HepG2 (cell line): ENCODE measurements around the gene GHR. TPM values are rescaled to one million over a fixed set of nuclear protein-coding genes. Genes with fewer than 3 reads are reported as not detected.

Experiments
- ATAC-seq: fragments of 200-7000 bp; cut with Tn5 transposase; 3 replicates; pipeline ENCODE4 v1.9.1; 2020; ENCODE audit warnings: mild to moderate bottlenecking, moderate library complexity
- BruUV-seq: library from RNA; stranded (reverse); fragments of 400-500 nt; replicated peaks from 2 replicates; lab custom pipeline; 2021; lab: Mats Ljungman, UMichigan
- CTCF ChIA-PET: fragments of 300-600 bp; formaldehyde crosslinking; extraction: SDS; loops from one replicate; lab custom pipeline; 2021; ENCODE audit warnings: low total read pairs, inconsistent platforms, low intra/inter-chr PET ratio; lab: Yijun Ruan, JAX
- POLR2A ChIA-PET: fragments of 350-600 bp; sonication (Branson Sonifier 250); formaldehyde crosslinking; loops from one replicate; lab custom pipeline; 2020; ENCODE audit warnings: antibody characterized with exemption, inconsistent platforms; lab: Yijun Ruan, JAX
- DNase-seq: peaks from one replicate; pipeline ENCODE4 v3.0.0-alpha.2; 2015; ENCODE audit warnings: low spot score
- FAIRE-seq: peaks from 3 replicates; lab custom pipeline; 2011; peaks lifted over from hg19 to GRCh38; lab: Jason Lieb, UNC
- H2AFZ ChIP-seq: one replicate; pipeline ENCODE4 v1.6.1; 2011; ENCODE audit warnings: low read length, inconsistent platforms
- H3K27ac ChIP-seq: fragments of 300-600 bp; 3 replicates; pipeline ENCODE4 v1.8.0; 2011; ENCODE audit warnings: mixed run types, mild to moderate bottlenecking, mixed read lengths, low read length, inconsistent platforms; ENCODE audit not compliant: insufficient read depth; ENCODE audit errors: extremely low read length
- H3K27me3 ChIP-seq, 2 experiments: fragments of 200-600 bp in 1 of 2; 2 replicates in 1 of 2; 3 replicates in 1 of 2; pipeline versions ENCODE4 v1.6.0 to v1.8.0; 2011; ENCODE audit warnings: low read length in 2 of 2, mild to moderate bottlenecking in 2 of 2, moderate library complexity in 2 of 2, inconsistent platforms in 1 of 2; ENCODE audit not compliant: insufficient read depth in 2 of 2, control insufficient read depth in 1 of 2
- H3K36me3 ChIP-seq, 2 experiments: fragments of 200-600 bp in 1 of 2; replicated peaks in 1 of 2; 2 replicates in 1 of 2; 3 replicates in 1 of 2; pipeline versions ENCODE4 v1.5.1 to v1.8.0; 2011; ENCODE audit warnings: low read length in 2 of 2, inconsistent platforms in 1 of 2; ENCODE audit not compliant: insufficient read depth in 2 of 2, control insufficient read depth in 1 of 2
- H3K4me1 ChIP-seq: 2 replicates; pipeline ENCODE4 v1.5.1; 2012; ENCODE audit warnings: low read length, inconsistent platforms; ENCODE audit not compliant: insufficient read depth
- H3K4me2 ChIP-seq: 2 replicates; pipeline ENCODE4 v1.6.0; 2011; ENCODE audit warnings: low read depth, low read length, inconsistent platforms
- H3K4me3 ChIP-seq, 3 experiments: fragments of 200-600 bp in 1 of 3; sonication (generic), shearing (Covaris generic) in 1 of 3; replicated peaks in 1 of 3; 2 replicates each; pipeline ENCODE4 v1.5.1; 2011 to 2016; ENCODE audit warnings: low read length in 3 of 3, inconsistent platforms in 2 of 3, low read depth in 2 of 3, mild to moderate bottlenecking in 2 of 3, control low read depth in 1 of 3, mixed read lengths in 1 of 3; ENCODE audit not compliant: insufficient read depth in 1 of 3
- H3K79me2 ChIP-seq: one replicate; pipeline ENCODE4 v1.6.1; 2011; ENCODE audit warnings: low read length, inconsistent platforms; ENCODE audit not compliant: insufficient read depth
- H3K9ac ChIP-seq: 2 replicates; pipeline ENCODE4 v1.6.0; 2011; ENCODE audit warnings: mild to moderate bottlenecking, low read depth, low read length, inconsistent platforms; ENCODE audit not compliant: insufficient read depth
- H3K9me3 ChIP-seq: 2 replicates; pipeline ENCODE4 v1.5.1; 2012; ENCODE audit warnings: mild to moderate bottlenecking, low read length
- H4K20me1 ChIP-seq: 2 replicates; pipeline ENCODE4 v1.6.0; 2011; ENCODE audit warnings: inconsistent platforms, mild to moderate bottlenecking, low read length, moderate library complexity; ENCODE audit not compliant: insufficient read depth
- ARID3A ChIP-seq: IDR thresholded peaks from 2 replicates; pipeline ENCODE4 v1.6.1; 2012; ENCODE audit warnings: low read depth, low read length, improper control_type of control experiment
- ATF4 ChIP-seq, 2 experiments: fragments of 450-650 bp in 1 of 2; sonication (generic) in 1 of 2; formaldehyde crosslinking; IDR thresholded peaks; 2 replicates each; pipeline versions ENCODE4 v1.5.0 to v1.8.0; 2020 to 2022; ENCODE audit warnings: mild to moderate bottlenecking in 1 of 2, missing genetic modification reagents in 1 of 2
- BATF2 ChIP-seq: sonication (generic); formaldehyde crosslinking; IDR thresholded peaks from 2 replicates; pipeline ENCODE4 v1.8.0; 2022; ENCODE audit warnings: mild to moderate bottlenecking, missing genetic modification reagents, moderate library complexity
- CAMTA2 ChIP-seq: sonication (generic); formaldehyde crosslinking; IDR thresholded peaks from 2 replicates; pipeline ENCODE4 v1.4.0; 2020; ENCODE audit warnings: mild to moderate bottlenecking, missing genetic modification reagents, borderline replicate concordance
- FOXC1 ChIP-seq: sonication (generic); formaldehyde crosslinking; IDR thresholded peaks from 2 replicates; pipeline ENCODE4 v1.8.0; 2022; ENCODE audit warnings: mild to moderate bottlenecking, missing genetic modification reagents, borderline replicate concordance
- FOXJ3 ChIP-seq: sonication (generic); formaldehyde crosslinking; IDR thresholded peaks from 2 replicates; pipeline ENCODE4 v1.4.0; 2020; ENCODE audit warnings: missing genetic modification reagents, mild to moderate bottlenecking, borderline replicate concordance
- FOXO1 ChIP-seq: sonication (generic); formaldehyde crosslinking; IDR thresholded peaks from 2 replicates; pipeline ENCODE4 v1.4.0; 2020; ENCODE audit warnings: missing genetic modification reagents
- HMGA1 ChIP-seq: sonication (generic); formaldehyde crosslinking; conservative IDR thresholded peaks from 2 replicates; pipeline ENCODE4 v1.4.0; 2020; ENCODE audit warnings: missing genetic modification reagents
- IKZF4 ChIP-seq: sonication (generic); formaldehyde crosslinking; IDR thresholded peaks from 2 replicates; pipeline ENCODE4 v1.5.1; 2020; ENCODE audit warnings: borderline replicate concordance, mild to moderate bottlenecking, low read depth, missing genetic modification reagents; ENCODE audit errors: not compliant biosample characterization
- IKZF5 ChIP-seq: IDR thresholded peaks from 2 replicates; pipeline ENCODE4 v1.6.1; 2018; ENCODE audit warnings: missing genetic modification reagents, mild to moderate bottlenecking, missing compliant biosample characterization
- MNT ChIP-seq: fragments of 450-650 bp; IDR thresholded peaks from 2 replicates; pipeline ENCODE4 v1.6.1; 2016
- NFIC ChIP-seq: IDR thresholded peaks from 2 replicates; pipeline ENCODE4 v1.6.1; 2012; ENCODE audit warnings: mild to moderate bottlenecking, low read length, inconsistent platforms
- NFYB ChIP-seq: sonication (generic); formaldehyde crosslinking; IDR thresholded peaks from 2 replicates; pipeline ENCODE4 v1.4.0; 2020; ENCODE audit warnings: missing genetic modification reagents
- PAF1 ChIP-seq: IDR thresholded peaks from 2 replicates; pipeline ENCODE4 v1.6.1; 2016; ENCODE audit warnings: missing genetic modification reagents, missing compliant biosample characterization
- RAD21 ChIP-seq: fragments of 450-650 bp; formaldehyde crosslinking; IDR thresholded peaks from 2 replicates; pipeline ENCODE4 v1.5.0; 2020; ENCODE audit warnings: mild to moderate bottlenecking
- SIX4 ChIP-seq: sonication (generic); formaldehyde crosslinking; IDR thresholded peaks from 2 replicates; pipeline ENCODE4 v1.4.0; 2020; ENCODE audit warnings: missing genetic modification reagents
- ZNF101 ChIP-seq: sonication (generic); formaldehyde crosslinking; IDR thresholded peaks from 2 replicates; pipeline ENCODE4 v1.4.0; 2020; ENCODE audit warnings: mild to moderate bottlenecking, low read depth, missing genetic modification reagents, borderline replicate concordance
- ZNF24 ChIP-seq: fragments of 450-650 bp; IDR thresholded peaks from 2 replicates; pipeline ENCODE4 v1.6.1; 2017; ENCODE audit warnings: antibody characterized with exemption, mild to moderate bottlenecking
- ZNF354B ChIP-seq: sonication (generic); formaldehyde crosslinking; IDR thresholded peaks from 2 replicates; pipeline ENCODE4 v1.8.0; 2022; ENCODE audit warnings: mild to moderate bottlenecking, missing genetic modification reagents
- ZNF570 ChIP-seq: sonication (generic); formaldehyde crosslinking; IDR thresholded peaks from 2 replicates; pipeline ENCODE4 v1.4.0; 2020; ENCODE audit warnings: mild to moderate bottlenecking, missing genetic modification reagents, borderline replicate concordance
- WGBS: methylation state at CpG from one replicate; pipeline ENCODE4 v1.1.6; 2017; ENCODE audit warnings: low lambda C conversion rate; 5-methylcytosine and 5-hydroxymethylcytosine counted together
- in situ Hi-C: cut with HindIII; loops from 2 replicates; pipeline ENCODE4 v1.10.0; 2017; ENCODE audit warnings: low pct_unique_long_range_greater_than_20kb; ENCODE audit not compliant: extremely low pct_ligation_motif_present
- intact Hi-C: fragments of 100-400 bp; cut with micrococcal nuclease; formaldehyde crosslinking; loops from one replicate; pipeline ENCODE4 v1.10.0; 2022; ENCODE audit not compliant: unreplicated experiment
- polyA plus RNA-seq, 8 experiments: library from polyadenylated mRNA; depleted of rRNA in 3 of 8; stranded (reverse) in 7 of 8; unstranded in 1 of 8; fragments of >200 nt; fragmentation: Illumina TruSeq in 4 of 8; extraction: Trizol in 4 of 8; gene quantifications; 2 replicates each; pipeline versions ENCODE4 v1.2.1 to v1.2.3, GENCODE V29; 2011 to 2016; ENCODE audit warnings: low read depth in 4 of 8, missing spikeins in 1 of 8, mixed read lengths in 1 of 8; ENCODE audit not compliant: insufficient read depth in 1 of 8
- total RNA-seq, 5 experiments: library from RNA; depleted of rRNA; stranded (reverse); fragments of >200 nt; fragmentation: Illumina TruSeq; extraction: Trizol; gene quantifications; 2 replicates each; pipeline ENCODE4 v1.2.3, GENCODE V29; 2016; ENCODE audit warnings: low read depth in 1 of 5

GHR gene
- total and polyA plus RNA-seq, 2 of the 13 experiments (the other 11 are each of a cell fraction or from before 2014, with no cell fraction given) = 0.07 TPM; not detected in 1

- ChIA-PET POLR2A (no interaction called here), CTCF (no interaction called here)
- no TSS peak for BruUV-seq
- no peaks in the 10 kb centered on the region for H3K36me3 ChIP-seq
- no peak overlapping the region for H2AFZ ChIP-seq
- intact Hi-C loops (no loop called here), in situ Hi-C loops (no loop called here)
- no peak overlapping the region for H3K27ac ChIP-seq
- H3K9me3 ChIP-seq = no peaks in the 10 kb centered on the region
- no peak overlapping the region for H3K4me2 ChIP-seq
- H3K4me1 ChIP-seq = no peaks in the 10 kb centered on the region
- DNase-seq = no peak
- no peak overlapping the region for H3K4me3 ChIP-seq
- H3K9ac ChIP-seq = no peak overlapping the region
- H4K20me1 ChIP-seq = no peaks in the 10 kb centered on the region
- TF ChIP-seq ZNF24 = no peak
- TF ChIP-seq HMGA1 (CRISPR knock-in tag) = no peak
- no peak for TF ChIP-seq CAMTA2 (CRISPR knock-in tag)
- TF ChIP-seq PAF1 (CRISPR knock-in tag) = no peak
- TF ChIP-seq MNT = no peak
- no peak for TF ChIP-seq ARID3A
- no peak for TF ChIP-seq BATF2 (CRISPR knock-in tag)
- no peak for TF ChIP-seq IKZF5 (CRISPR knock-in tag)
- no peak for TF ChIP-seq IKZF4
- no peak for TF ChIP-seq ZNF570 (CRISPR knock-in tag)
- no peak for TF ChIP-seq NFYB (CRISPR knock-in tag)
- TF ChIP-seq NFIC = no peak
- TF ChIP-seq SIX4 (CRISPR knock-in tag) = no peak
- no peak for TF ChIP-seq ATF4 (CRISPR knock-in tag; IDR thresholded peaks at IDR 0.05)
- TF ChIP-seq ZNF101 (CRISPR knock-in tag) = no peak
- TF ChIP-seq FOXJ3 = no peak
- no peak for TF ChIP-seq RAD21 (CRISPR knock-in tag)
- TF ChIP-seq FOXO1 (CRISPR knock-in tag) = no peak
- TF ChIP-seq ZNF354B (CRISPR knock-in tag) = no peak
- TF ChIP-seq FOXC1 (CRISPR knock-in tag) = no peak
- no peaks in the 10 kb centered on the region for H3K27me3 ChIP-seq
- WGBS = 18% methylated on average over 2 of the region's 2 CpGs
- no peaks in the 10 kb centered on the region for H3K79me2 ChIP-seq
- no peak for FAIRE-seq
- ATAC-seq = no peak
These were observed 245.0 kb downstream of the GHR start for GRCh38 chr5:42668254-42668653.
